GM18867 (cell line): Measurements from ENCODE around the gene KIF13A.
"Not testable (repeated sequence)": the region's sequence is repeated elsewhere in the genome, so short reads cannot be mapped to it uniquely, and the experiment has no call there.

Experiments used
- ATAC-seq: cut with Tn5 transposase; IDR thresholded peaks from one replicate; pipeline ENCODE4 v1.9.1; 2021; ENCODE audit warnings: mild to moderate bottlenecking, moderate library complexity; ENCODE audit not compliant: unreplicated experiment

The KIF13A gene

DNA sequence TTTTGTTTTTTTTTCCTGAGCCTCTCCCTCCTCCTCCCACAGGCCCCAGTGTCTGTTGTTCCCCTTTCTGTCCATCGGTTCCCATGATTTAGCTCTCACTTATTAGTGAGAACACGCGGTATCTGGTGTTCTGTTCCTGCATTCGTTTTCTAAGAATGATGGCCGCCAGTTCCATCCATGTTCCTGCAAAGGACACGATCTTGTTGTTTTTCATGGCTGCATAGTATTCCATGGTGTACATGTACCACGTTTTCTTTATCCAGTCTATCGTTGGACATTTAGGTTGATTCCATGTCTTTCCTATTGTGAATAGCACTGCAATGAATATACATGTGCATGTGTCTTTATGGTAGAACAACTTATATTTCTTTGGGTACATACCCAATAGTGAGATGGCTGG lies 175.1 kb downstream of the KIF13A start:
- no peak for ATAC-seq

DNA sequence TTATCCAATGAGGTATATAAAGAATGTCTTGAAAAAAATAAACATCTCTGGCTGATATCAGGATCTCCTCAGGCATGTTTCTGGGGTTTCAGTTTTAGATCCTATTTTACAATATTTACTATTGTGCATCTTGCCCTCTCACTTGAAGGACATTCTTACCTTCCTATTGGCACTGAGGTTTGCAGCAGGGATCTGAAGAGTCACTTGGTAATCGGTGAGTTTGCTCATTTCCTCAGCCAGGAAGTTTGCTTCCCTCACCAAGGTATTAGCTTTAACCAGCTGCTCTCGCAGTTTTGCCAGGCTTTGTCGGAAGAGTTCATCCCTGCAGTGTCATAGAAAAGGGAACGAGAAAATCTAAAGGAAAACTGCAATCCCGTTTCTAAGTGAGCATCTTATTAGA lies 178.8 kb downstream of the KIF13A start:
- ATAC-seq = no peak

DNA sequence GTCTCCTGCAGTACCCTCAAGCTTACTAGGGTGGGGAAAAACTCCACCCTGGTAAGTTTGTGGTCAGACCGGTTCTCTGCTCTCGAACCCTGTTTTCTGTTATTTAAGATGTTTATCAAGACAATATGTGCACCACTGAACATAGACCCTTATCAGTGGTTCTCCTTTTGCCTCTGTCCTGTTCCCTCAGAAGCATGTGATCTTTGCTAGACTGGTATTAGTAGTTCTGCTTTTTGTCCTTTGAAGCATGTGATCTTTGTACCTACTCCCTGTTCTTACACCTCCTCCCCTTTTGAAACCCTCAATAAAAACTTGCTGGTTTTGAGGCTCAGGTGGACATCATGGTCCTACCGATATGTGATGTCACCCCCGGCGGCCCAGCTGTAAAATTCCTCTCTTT lies 180.0 kb downstream of the KIF13A start:
- not testable (repeated sequence) for ATAC-seq

DNA sequence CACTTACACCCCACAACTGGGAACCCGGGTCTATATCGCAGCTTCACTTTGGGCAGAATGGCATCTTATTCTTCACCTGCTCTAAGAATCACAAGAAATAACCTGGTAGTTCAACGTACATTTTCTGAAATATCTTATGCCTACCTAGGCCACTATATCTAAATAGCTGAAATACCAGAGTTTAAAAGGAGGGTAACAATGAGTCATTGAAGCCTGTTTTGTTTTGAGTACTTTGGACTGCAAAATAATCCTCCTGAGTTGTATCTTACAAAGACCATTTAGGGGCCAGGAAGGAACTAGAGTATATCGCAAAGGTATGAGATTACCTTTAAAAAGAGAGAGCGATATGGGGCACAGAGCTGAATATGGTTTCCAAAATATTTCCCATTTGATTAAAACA lies 184.0 kb downstream of the KIF13A start:
- no peak for ATAC-seq

DNA sequence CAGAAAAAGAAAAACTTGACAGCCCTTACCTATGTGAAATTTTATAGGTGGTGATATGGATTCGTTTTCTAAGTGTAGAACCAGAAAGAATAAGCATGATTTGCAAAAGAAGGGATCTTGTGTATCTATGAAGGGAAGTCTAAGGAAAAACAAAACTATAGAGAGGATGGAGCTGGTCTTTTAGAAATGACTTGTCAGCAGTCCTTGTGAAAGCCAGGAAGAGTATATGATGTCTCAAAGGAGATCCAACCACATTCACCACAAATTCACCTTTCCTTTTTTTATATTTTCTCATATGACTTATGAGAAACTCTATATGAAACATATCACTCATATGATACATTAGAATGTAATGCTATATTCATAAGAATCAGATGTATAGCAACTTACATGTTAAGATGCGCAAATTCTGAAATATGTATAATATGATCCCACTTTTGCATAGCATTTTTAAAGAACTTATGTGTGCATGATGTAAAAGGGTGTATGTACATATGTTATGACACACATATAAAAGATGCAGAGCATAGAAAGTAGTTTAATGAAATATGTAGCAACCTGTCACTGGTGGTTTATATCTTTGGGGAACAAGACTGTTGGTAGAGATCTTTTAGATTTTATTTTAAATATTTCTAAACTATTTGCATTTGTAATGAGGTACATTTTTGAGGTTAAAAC lies 188.8 kb downstream of the KIF13A start:
- ATAC-seq = no peak

- no peak for ATAC-seq
These were observed 196.9 kb downstream of the KIF13A start for GRCh38 chr6:17790489-17790888.

DNA sequence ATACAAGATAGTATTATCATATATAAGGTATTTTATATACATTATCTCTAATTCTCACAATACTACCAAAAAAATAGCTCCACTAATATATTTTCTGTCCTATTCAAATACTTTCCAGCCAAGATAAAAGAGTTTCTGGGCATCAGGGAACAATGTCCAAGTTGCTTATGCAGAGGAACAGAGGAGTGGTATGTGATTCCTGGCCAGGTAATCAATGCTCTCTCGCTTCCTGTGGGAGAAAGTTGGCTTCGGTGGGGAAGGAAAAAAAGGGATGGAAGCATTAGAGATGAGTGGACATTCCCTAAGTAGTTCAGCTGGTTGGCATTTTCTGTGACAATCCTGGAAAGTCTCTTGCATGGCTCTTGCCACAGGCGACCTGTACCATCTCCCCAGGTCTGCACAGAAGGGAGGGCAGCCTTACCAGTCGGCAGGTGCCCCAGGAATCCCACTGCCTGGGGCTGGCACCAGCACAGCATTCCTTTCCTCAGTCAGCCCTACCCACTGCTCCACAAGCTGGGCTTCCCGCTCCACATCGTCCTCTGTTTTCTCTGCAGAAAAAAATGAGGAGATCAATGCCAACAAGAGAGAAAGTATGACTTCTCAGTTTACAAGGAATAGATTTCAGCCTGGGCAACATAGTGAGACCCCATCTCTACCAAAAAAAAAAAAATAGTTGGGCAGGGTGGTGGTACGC lies 202.2 kb downstream of the KIF13A start:
- ATAC-seq = no peak

DNA sequence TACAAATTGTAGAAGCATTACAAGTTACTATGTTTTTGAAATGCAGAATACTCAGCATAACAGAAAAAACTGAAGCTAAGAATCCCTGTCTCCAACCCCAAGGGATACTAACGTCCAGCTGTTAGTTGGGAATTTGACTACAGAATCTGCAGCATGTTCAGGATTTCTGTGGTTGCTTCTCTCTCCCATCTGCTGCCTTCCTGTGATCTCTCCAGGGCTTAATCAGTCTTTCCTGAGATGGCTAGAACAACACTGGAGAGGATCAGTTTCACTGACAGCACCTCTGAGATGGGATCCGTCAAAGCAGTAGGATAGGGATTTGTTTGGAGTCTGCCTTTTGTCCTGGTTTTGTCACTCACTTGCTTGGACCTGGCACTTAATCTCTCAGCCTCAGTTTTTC lies 207.4 kb downstream of the KIF13A start:
- ATAC-seq = no peak

DNA sequence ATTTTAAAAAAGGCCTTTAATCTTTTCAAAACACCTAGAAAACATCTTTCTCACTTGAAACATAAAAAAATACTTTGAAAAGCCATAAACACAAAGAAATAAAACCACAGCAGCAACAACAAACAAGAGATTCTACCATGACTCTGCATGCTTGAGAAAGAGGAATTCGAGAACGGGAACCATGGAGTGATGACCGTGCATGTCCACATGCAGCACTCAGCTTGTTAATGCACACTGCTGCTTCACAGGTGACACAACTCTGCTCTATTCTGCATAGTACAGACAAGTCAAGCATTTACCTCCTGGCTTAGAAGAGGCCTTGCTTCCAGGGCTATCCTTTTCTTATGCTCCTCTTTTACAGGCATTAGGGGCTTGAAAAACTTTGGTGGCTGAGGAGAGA lies 215.8 kb downstream of the KIF13A start:
- no peak for ATAC-seq

- no peak for ATAC-seq
These were observed 218.6 kb downstream of the KIF13A start for GRCh38 chr6:17768881-17769280.

DNA sequence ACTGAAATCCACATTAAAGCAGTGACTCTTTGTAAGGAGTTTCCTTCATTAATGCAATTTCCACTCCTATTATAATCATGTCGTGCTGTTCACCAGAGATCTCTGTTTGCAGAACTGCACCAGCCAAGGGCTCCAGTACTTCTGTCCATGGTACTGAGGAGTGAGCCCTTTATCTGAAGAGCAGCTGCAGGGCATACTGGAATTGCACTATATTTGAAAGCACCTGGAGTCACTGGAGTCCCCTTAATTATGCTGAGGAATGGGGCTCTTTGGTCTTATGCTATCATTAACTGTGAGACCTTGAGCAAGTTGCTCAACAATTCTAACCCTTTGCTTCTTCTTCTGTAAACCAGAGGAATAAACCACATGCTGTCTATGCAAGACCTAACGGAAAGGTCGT lies 219.0 kb downstream of the KIF13A start:
- no peak for ATAC-seq

DNA sequence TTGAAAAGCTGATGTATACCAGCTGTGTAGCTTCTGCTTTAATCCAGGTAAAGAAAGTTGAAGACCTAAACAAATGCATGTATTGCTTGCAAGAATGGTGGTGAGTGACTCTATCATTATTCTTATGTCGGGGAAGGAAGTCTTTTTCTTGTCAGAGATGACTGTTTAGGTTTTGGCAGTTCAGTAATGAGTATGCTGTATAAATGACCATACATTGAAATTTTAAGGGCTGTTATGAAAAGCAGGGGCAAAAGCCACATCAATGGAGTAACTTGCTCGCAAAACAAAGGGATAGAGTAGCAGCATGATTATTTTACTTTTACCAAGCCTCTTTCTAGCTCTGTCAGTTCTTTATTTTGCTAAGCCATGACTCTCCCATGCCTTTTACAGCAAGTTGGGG lies 224.8 kb downstream of the KIF13A start:
- ATAC-seq = no peak

DNA sequence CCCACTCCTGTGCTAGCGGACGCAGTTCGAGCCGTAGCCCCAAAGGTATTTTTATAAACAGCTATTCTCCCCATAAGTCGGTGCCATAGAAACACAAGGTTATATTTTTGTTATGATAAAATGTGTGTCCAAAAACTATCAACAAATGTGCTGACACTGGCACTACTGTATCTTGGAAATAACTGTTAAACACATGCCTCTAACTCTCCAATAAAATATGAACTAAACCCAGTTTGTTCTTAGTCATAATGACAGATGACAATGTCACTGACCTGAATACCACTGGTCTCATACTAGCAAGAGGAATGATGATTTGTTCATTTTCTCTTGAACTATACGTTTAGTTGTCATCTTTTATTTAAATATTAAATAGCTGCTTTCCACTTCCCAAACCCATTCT lies 229.3 kb downstream of the KIF13A start:
- ATAC-seq = no peak

- ATAC-seq = no peak
These were observed 233.2 kb downstream of the KIF13A start for GRCh38 chr6:17754254-17754653.

GRCh38 chr6:17745324-17745723 lies 242.1 kb downstream of the KIF13A start:
- ATAC-seq = not testable (repeated sequence)

- not testable (repeated sequence) for ATAC-seq
These were observed 242.6 kb downstream of the KIF13A start for GRCh38 chr6:17744757-17745308.

GRCh38 chr6:17744019-17744756 lies 243.2 kb downstream of the KIF13A start:
- ATAC-seq = no peak

- ATAC-seq = no peak
These were observed 245.9 kb downstream of the KIF13A start for GRCh38 chr6:17741507-17741906.

DNA sequence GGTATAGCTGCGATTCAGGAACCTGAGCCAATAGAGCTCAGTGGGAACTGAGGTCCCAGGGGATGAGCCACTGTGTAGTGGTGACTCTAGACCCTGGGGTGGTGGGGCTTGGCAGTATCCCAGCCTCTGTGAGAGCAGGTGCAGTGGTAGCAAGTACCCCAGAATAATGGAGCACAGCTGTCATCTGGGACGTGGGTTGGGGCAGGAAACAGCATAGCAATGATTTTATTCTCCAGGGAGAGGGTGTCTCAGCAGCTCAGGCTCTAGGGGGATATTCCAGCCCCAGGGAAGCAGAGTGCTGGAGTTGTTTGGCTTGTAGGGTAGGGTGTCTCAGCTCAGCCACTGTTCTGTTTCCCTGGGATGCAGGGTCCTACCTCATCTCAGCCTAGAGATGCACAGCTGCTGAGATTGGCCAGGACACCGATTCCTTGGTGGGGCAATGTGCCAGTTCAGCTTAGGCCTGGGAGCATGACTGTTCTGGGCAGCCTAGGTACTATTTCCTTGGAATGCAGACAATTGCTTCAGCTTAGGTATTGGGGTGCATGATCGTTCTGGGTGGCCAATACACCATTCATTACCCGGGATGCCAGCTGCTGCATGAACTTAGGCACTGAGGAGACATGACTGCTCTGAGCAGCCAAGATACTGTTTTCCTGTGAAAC lies 246.7 kb downstream of the KIF13A start:
- no peak for ATAC-seq

- no peak for ATAC-seq
These were observed 249.7 kb downstream of the KIF13A start for GRCh38 chr6:17737704-17738252.

GRCh38 chr6:17735311-17735710 lies 252.1 kb downstream of the KIF13A start:
- ATAC-seq = not testable (repeated sequence)
